NCI-H82 treated with DMSO at 0.1 percent for 48 hours (cell line): ENCODE data around the gene LAMA4.
"Not testable (repeated sequence)": the region's sequence is repeated elsewhere in the genome, so short reads cannot be mapped to it uniquely, and the experiment has no call there.

Source experiments
- DNase-seq: peaks from one replicate; lab custom pipeline; 2025; ENCODE audit not compliant: unreplicated experiment; lab: John Stamatoyannopoulos, UW

LAMA4 gene

GRCh38 chr6:112215488-112216284 is 38.7 kb downstream of the LAMA4 start:
- no peak for DNase-seq

- no peak for DNase-seq
Observed at GRCh38 chr6:112214739-112215269, 39.6 kb downstream of the LAMA4 start.

- DNase-seq = no peak
Observed at GRCh38 chr6:112210852-112211251, 43.5 kb downstream of the LAMA4 start.

- no peak for DNase-seq
Observed at GRCh38 chr6:112209131-112209530, 45.2 kb downstream of the LAMA4 start.

- no peak for DNase-seq
Observed at GRCh38 chr6:112207776-112208175, 46.6 kb downstream of the LAMA4 start.

GRCh38 chr6:112207131-112207530 is 47.2 kb downstream of the LAMA4 start:
- DNase-seq = no peak

- DNase-seq = no peak
Observed at GRCh38 chr6:112206110-112206458, 48.3 kb downstream of the LAMA4 start.

GRCh38 chr6:112205427-112206109 is 48.8 kb downstream of the LAMA4 start:
- DNase-seq = no peak

- no peak for DNase-seq
Observed at GRCh38 chr6:112204350-112204706, 50.0 kb downstream of the LAMA4 start.

- no peak for DNase-seq
Observed at GRCh38 chr6:112203577-112204349, 50.6 kb downstream of the LAMA4 start.

GRCh38 chr6:112202639-112203341 is 51.6 kb downstream of the LAMA4 start:
- no peak for DNase-seq

- DNase-seq = not testable (repeated sequence)
Observed at GRCh38 chr6:112200185-112200914, 54.0 kb downstream of the LAMA4 start.

GRCh38 chr6:112199001-112199403 is 55.4 kb downstream of the LAMA4 start:
- DNase-seq = no peak

- DNase-seq = no peak
Observed at GRCh38 chr6:112198582-112198981, 55.8 kb downstream of the LAMA4 start.

GRCh38 chr6:112197636-112198035 is 56.7 kb downstream of the LAMA4 start:
- DNase-seq = no peak

GRCh38 chr6:112196306-112196705 is 58.1 kb downstream of the LAMA4 start:
- no peak for DNase-seq

- DNase-seq = no peak
Observed at GRCh38 chr6:112195166-112195565, 59.2 kb downstream of the LAMA4 start.

GRCh38 chr6:112194511-112194910 is 59.9 kb downstream of the LAMA4 start:
- DNase-seq = no peak

GRCh38 chr6:112193535-112194051 is 60.8 kb downstream of the LAMA4 start:
- DNase-seq = no peak

GRCh38 chr6:112193117-112193516 is 61.2 kb downstream of the LAMA4 start:
- DNase-seq = no peak
